ENCODE data around the gene RER1. TPM values are rescaled to one million over a fixed set of nuclear protein-coding genes. Genes with fewer than 3 reads are reported as not detected.

Gene RER1
- polyA plus RNA-seq, 3 donors, result 116 to 126 (median 119) TPM

- DNase-seq (ENCODE audit: extremely low read depth in 1 of 11, low read depth in 9 of 11, low spot score in 4 of 11), result no peak
Measured at GRCh38 chr1:2382621-2383361, 8.8 kb upstream of the RER1 start.

DNA sequence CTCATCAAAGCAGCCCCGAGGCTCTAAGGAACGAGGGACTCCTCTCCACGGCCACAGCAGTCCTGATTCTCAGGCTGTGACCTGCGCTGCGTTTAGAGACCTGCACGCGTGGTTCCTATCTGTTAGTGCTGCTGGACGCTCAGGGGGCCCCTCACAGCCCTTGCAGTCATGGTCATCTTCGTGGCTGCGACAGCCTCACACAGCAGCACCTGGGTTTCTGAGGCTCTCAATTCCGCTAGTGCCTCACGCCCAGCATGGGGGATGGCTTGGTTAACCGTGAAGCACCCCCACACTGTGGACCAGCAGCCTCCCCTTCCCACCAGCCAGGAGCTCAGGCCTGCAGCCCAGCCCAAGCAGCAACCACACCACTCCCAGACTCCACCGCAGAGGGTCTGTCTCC lies 8.1 kb upstream of the RER1 start:
- DNase-seq (ENCODE audit: extremely low read depth in 1 of 11, low read depth in 9 of 11, low spot score in 4 of 11), result no peak

GRCh38 chr1:2384130-2384860 lies 7.3 kb upstream of the RER1 start:
- DNase-seq (ENCODE audit: extremely low read depth in 1 of 11, low read depth in 9 of 11, low spot score in 4 of 11), result no peak

DNA sequence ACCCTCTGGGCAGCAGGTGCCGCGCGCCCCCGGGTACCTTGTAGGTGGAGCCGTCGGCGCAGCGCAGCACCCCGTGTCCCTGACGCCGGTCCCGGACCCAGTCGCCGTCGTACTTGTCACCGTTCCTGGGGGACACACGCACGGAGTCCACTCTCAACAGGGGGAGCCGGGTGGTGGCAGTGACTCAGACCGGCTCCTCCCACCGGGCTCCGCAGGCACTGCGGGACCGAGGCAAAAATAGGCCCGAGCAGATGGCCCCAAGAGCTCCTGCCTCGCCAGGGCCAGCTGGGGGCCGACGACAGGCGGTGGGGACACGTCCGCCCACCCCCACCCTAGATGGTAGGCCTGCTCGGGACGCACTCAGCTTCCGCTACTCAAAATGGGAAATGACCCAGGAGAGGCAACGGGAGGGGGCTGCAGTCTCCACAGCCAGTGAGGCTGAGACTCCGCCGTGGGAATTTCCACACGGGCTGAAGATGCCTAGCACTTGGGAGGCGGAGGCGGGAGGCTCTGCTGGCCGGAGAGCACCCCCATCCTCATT lies 6.6 kb upstream of the RER1 start:
- no peak for DNase-seq (ENCODE audit: extremely low read depth in 1 of 11, low read depth in 9 of 11, low spot score in 4 of 11)

DNA sequence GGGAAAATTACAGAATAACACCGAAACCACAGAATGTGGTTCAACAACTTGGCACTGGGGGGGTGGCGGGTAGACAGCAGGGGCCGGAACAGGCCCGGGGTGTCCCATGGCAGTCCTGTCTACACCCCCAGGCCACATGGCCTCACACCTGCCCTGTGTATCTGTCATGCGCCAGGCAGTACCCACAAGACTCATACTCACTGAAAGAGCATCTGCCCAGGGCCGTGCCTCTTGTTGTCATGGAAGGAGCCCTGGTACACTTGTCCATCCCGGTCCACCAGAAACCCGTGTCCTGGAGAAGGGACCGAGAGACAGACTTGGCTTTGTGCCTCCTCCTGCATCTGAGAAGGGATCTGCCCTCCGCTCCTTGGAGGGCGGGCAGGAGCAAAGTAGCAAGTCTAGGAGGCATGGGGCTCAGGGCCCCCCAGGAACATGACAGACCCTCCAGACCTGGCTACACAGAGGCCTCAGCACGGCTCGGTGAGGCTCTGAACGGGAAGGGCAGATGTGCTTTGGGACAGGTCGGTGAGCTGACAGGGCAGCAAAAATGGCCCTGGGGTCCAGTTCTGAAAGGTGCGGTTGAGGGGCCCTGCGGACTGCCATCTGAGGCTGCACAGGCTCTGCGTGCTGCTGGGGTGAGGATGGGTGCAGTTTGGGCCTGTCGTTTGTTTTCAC lies 5.9 kb upstream of the RER1 start:
- DNase-seq (ENCODE audit: extremely low read depth in 1 of 11, low read depth in 9 of 11, low spot score in 4 of 11), result no peak

- DNase-seq (ENCODE audit: extremely low read depth in 1 of 11, low read depth in 9 of 11, low spot score in 4 of 11), result no peak
Measured at GRCh38 chr1:2386636-2387611, 4.7 kb upstream of the RER1 start.

GRCh38 chr1:2388004-2388913 lies 3.4 kb upstream of the RER1 start:
- DNase-seq (ENCODE audit: extremely low read depth in 1 of 11, low read depth in 9 of 11, low spot score in 4 of 11), result no peak

GRCh38 chr1:2389644-2390043 lies 2.0 kb upstream of the RER1 start:
- no peak for DNase-seq (ENCODE audit: extremely low read depth in 1 of 11, low read depth in 9 of 11, low spot score in 4 of 11)

GRCh38 chr1:2391931-2392509 lies 379 bp downstream of the RER1 start:
- DNase-seq (ENCODE audit: extremely low read depth in 1 of 11, low read depth in 9 of 11, low spot score in 4 of 11), result no peak

DNA sequence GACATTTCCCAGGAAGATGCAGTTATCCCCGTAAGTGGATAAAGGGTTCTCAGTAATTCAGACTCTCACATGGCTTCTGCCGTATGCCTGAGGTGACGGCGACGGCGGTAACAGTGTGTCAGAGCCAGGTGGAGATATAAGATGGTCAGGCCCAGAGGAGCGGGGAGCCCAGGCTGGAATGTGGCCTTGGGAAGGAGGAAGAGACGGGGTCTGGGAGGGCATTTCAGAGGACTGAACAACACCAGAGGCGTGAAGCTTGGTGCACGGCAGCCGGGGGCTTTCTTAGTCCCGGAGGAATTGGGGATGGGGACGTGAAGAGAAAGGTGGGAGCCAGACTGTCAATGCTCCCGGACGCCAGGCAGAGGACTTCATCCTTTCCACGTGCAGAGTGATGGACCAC lies 1.0 kb downstream of the RER1 start:
- no peak for DNase-seq (ENCODE audit: extremely low read depth in 1 of 11, low read depth in 9 of 11, low spot score in 4 of 11)

GRCh38 chr1:2393471-2393877 lies 1.8 kb downstream of the RER1 start:
- no peak for DNase-seq (ENCODE audit: extremely low read depth in 1 of 11, low read depth in 9 of 11, low spot score in 4 of 11)

- DNase-seq (ENCODE audit: extremely low read depth in 1 of 11, low read depth in 9 of 11, low spot score in 4 of 11), result no peak
Measured at GRCh38 chr1:2394220-2394619, 2.6 kb downstream of the RER1 start.

DNA sequence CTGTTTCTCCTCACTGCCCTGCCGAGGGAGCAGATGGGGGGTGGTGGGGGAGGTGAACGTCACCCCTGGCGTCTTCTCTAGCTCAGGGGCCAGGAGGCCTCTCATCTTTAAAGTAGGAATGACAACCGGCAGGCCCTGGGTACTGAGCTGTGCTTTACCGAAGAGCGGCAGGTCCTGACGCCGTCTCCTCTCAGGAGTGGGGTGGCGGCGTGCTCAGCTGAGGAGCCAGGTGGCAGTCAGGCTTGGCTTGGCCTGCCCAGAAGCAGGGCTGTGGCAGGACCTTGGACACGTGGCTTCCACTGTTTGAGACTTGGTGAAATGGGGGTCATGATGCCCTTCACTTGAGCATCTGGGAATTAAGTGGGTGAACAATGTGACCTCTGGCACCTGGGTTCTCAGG lies 3.1 kb downstream of the RER1 start:
- DNase-seq (ENCODE audit: extremely low read depth in 1 of 11, low read depth in 9 of 11, low spot score in 4 of 11), result no peak

GRCh38 chr1:2395245-2395644 lies 3.6 kb downstream of the RER1 start:
- no peak for DNase-seq (ENCODE audit: extremely low read depth in 1 of 11, low read depth in 9 of 11, low spot score in 4 of 11)

- no peak for DNase-seq (ENCODE audit: extremely low read depth in 1 of 11, low read depth in 9 of 11, low spot score in 4 of 11)
Measured at GRCh38 chr1:2396059-2396458, 4.4 kb downstream of the RER1 start.

GRCh38 chr1:2396476-2396875 lies 4.8 kb downstream of the RER1 start:
- no peak for DNase-seq (ENCODE audit: extremely low read depth in 1 of 11, low read depth in 9 of 11, low spot score in 4 of 11)

DNA sequence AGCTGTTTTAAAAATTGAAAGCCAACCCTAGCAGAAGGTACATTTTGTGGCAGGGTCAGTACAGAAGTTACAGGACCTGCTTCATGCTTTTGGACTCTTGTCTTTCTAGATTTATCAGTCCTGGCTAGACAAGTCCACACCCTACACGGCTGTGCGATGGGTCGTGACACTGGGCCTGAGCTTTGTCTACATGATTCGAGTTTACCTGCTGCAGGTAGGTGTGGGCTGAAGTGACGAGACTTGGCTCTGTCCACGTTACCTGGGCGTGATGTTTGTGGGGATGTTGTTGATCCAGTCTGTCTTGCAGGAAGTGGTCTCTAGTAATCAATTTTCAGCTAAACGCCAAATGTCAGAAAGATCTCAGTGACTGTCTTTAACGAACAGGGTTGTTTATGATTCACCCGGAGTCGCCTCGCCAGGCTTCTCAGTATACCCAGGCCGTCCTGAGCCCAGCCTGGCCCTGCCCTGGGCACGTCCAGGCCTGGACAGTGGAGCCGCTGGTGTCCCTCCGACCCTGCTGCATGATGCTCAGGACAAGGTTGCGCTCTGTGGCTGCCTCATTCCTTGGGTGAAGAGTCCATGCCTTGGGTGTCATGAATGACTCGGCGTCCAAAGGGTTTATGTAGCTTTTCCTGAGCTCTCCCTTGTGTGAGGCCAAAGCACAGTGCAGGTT lies 5.5 kb downstream of the RER1 start:
- no peak for DNase-seq (ENCODE audit: extremely low read depth in 1 of 11, low read depth in 9 of 11, low spot score in 4 of 11)
